Keratinocyte (primary cell): ENCODE measurements around the gene DOK6. TPM values are rescaled to one million over a fixed set of nuclear protein-coding genes. Genes with fewer than 3 reads are reported as not detected.

Experiments
- DNase-seq: peaks from one replicate; pipeline ENCODE4 v3.0.0-alpha.2; 2011; ENCODE audit warnings: low read depth, missing footprints, low spot score
- FAIRE-seq: peaks from 2 replicates; lab custom pipeline; 2011; peaks lifted over from hg19 to GRCh38; lab: Jason Lieb, UNC
- H2AFZ ChIP-seq: 2 replicates; pipeline ENCODE4 v1.6.0; 2012; ENCODE audit warnings: low read length, control low read depth, inconsistent platforms; ENCODE audit not compliant: control insufficient read depth
- H3K27ac ChIP-seq: 2 replicates; pipeline ENCODE4 v1.5.1; 2011; ENCODE audit warnings: low read length; ENCODE audit not compliant: control insufficient read depth, insufficient read depth
- H3K27me3 ChIP-seq: 3 replicates; pipeline ENCODE4 v1.6.0; 2011; ENCODE audit warnings: low read length; ENCODE audit not compliant: control insufficient read depth, insufficient read depth; ENCODE audit errors: extremely low read depth
- H3K36me3 ChIP-seq, 2 experiments: 2 replicates in 1 of 2; 3 replicates in 1 of 2; pipeline ENCODE4 v1.5.1; 2011; ENCODE audit warnings: low read length in 2 of 2, mild to moderate bottlenecking in 1 of 2; ENCODE audit not compliant: control insufficient read depth in 2 of 2, insufficient read depth in 2 of 2; ENCODE audit errors: extremely low read depth in 1 of 2
- H3K4me1 ChIP-seq: 3 replicates; pipeline ENCODE4 v1.5.1; 2011; ENCODE audit warnings: low read length; ENCODE audit not compliant: control insufficient read depth, insufficient read depth; ENCODE audit errors: extremely low read depth
- H3K4me2 ChIP-seq: 3 replicates; pipeline ENCODE4 v1.6.0; 2011; ENCODE audit warnings: low read depth, low read length; ENCODE audit not compliant: control insufficient read depth, insufficient read depth; ENCODE audit errors: extremely low read depth
- H3K4me3 ChIP-seq, 3 experiments: fragments of 200-600 bp in 1 of 3; sonication (generic) in 1 of 3; 2 replicates in 2 of 3; 3 replicates in 1 of 3; pipeline ENCODE4 v1.5.1; 2011 to 2016; ENCODE audit warnings: low read length in 3 of 3, mild to moderate bottlenecking in 3 of 3, control low read depth in 2 of 3, inconsistent platforms in 1 of 3, low read depth in 1 of 3, mixed read lengths in 1 of 3, mixed run types in 1 of 3, moderate library complexity in 1 of 3; ENCODE audit not compliant: control insufficient read depth in 2 of 3, insufficient read depth in 2 of 3; ENCODE audit errors: extremely low read depth in 1 of 3
- H3K79me2 ChIP-seq: 2 replicates; pipeline ENCODE4 v1.6.0; 2012; ENCODE audit warnings: low read length; ENCODE audit not compliant: control insufficient read depth, insufficient read depth
- H3K9ac ChIP-seq: 3 replicates; pipeline ENCODE4 v1.6.0; 2011; ENCODE audit warnings: low read length; ENCODE audit not compliant: control insufficient read depth, insufficient read depth; ENCODE audit errors: extremely low read depth
- H3K9me1 ChIP-seq: 3 replicates; pipeline ENCODE4 v1.6.0; 2011; ENCODE audit warnings: low read length; ENCODE audit not compliant: control insufficient read depth, insufficient read depth; ENCODE audit errors: extremely low read depth
- H3K9me3 ChIP-seq: 2 replicates; pipeline ENCODE4 v1.5.1; 2012; ENCODE audit warnings: low read depth, low read length; ENCODE audit not compliant: control insufficient read depth
- H4K20me1 ChIP-seq: 3 replicates; pipeline ENCODE4 v1.6.0; 2011; ENCODE audit warnings: low read length; ENCODE audit not compliant: control insufficient read depth, insufficient read depth; ENCODE audit errors: extremely low read depth
- EZH2 ChIP-seq: IDR thresholded peaks from one replicate; pipeline ENCODE4 v1.6.1; 2012; ENCODE audit warnings: inconsistent platforms, mild to moderate bottlenecking, low read length, moderate library complexity
- dilution Hi-C: fragments of 300-500 bp; cut with MboI; formaldehyde crosslinking; loops from one replicate; pipeline ENCODE4 v1.7.0; 2020; ENCODE audit warnings: low sequenced_read_pairs; ENCODE audit not compliant: extremely low pct_ligation_motif_present
- polyA plus RNA-seq, 5 experiments: library from polyadenylated mRNA; depleted of rRNA in 3 of 5; stranded (reverse) in 3 of 5; stranded (forward) in 1 of 5; unstranded in 1 of 5; fragments of >200 nt; gene quantifications; 1 replicate in 1 of 5; 2 replicates in 3 of 5; 3 replicates in 1 of 5; pipeline versions ENCODE4 v1.2.1 to v1.2.3, GENCODE V29; 2011 to 2012; ENCODE audit warnings: missing spikeins in 2 of 5, low read depth in 1 of 5, low replicate concordance in 1 of 5
- TF ChIP-seq, protein P1 (sequence below), 3 experiments: IDR thresholded peaks in 1 of 3; conservative IDR thresholded peaks in 1 of 3; optimal IDR thresholded peaks in 1 of 3; 2 replicates in 2 of 3; 3 replicates in 1 of 3; pipeline versions ENCODE3 to v1.5.1; 2011; ENCODE audit warnings: low read length in 3 of 3, mild to moderate bottlenecking in 3 of 3, moderate library complexity in 2 of 3, control low read depth in 1 of 3, inconsistent platforms in 1 of 3; ENCODE audit not compliant: insufficient read depth in 2 of 3; ENCODE audit errors: extremely low read depth in 1 of 3

The DOK6 gene
- polyA plus RNA-seq, 1 donor (not counting 4 experiments of a cell fraction or from before 2014, with no cell fraction given) = not detected

GRCh38 chr18:69703461-69703860 is 302.8 kb downstream of the DOK6 start:
- Histone ChIP-seq H4K20me1 (no peaks in the 10 kb centered on the region), H3K27ac (no peak overlapping the region), H3K9me3 (no peaks in the 10 kb centered on the region), H3K9ac (no peak overlapping the region), H2AFZ (no peak overlapping the region), H3K36me3 (no peaks in the 10 kb centered on the region), H3K27me3 (no peaks in the 10 kb centered on the region), H3K4me1 (no peaks in the 10 kb centered on the region), H3K9me1 (no peaks in the 10 kb centered on the region), H3K4me2 (no peak overlapping the region), H3K4me3 (no peak overlapping the region), H3K79me2 (no peaks in the 10 kb centered on the region)
- FAIRE-seq (no peak), DNase-seq (no peak)
- TF ChIP-seq, protein P1, sequence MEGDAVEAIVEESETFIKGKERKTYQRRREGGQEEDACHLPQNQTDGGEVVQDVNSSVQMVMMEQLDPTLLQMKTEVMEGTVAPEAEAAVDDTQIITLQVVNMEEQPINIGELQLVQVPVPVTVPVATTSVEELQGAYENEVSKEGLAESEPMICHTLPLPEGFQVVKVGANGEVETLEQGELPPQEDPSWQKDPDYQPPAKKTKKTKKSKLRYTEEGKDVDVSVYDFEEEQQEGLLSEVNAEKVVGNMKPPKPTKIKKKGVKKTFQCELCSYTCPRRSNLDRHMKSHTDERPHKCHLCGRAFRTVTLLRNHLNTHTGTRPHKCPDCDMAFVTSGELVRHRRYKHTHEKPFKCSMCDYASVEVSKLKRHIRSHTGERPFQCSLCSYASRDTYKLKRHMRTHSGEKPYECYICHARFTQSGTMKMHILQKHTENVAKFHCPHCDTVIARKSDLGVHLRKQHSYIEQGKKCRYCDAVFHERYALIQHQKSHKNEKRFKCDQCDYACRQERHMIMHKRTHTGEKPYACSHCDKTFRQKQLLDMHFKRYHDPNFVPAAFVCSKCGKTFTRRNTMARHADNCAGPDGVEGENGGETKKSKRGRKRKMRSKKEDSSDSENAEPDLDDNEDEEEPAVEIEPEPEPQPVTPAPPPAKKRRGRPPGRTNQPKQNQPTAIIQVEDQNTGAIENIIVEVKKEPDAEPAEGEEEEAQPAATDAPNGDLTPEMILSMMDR (optimal IDR thresholded peaks at IDR 0.05 in 1 of 3, IDR thresholded peaks at IDR 0.05 in 1 of 3, conservative IDR thresholded peaks at IDR 0.05 in 1 of 3; ENCODE audit: extremely low read depth in 1 of 3, insufficient read depth in 2 of 3, low read length in 3 of 3) = no peak
- dilution Hi-C loops = no loop called here

DNA sequence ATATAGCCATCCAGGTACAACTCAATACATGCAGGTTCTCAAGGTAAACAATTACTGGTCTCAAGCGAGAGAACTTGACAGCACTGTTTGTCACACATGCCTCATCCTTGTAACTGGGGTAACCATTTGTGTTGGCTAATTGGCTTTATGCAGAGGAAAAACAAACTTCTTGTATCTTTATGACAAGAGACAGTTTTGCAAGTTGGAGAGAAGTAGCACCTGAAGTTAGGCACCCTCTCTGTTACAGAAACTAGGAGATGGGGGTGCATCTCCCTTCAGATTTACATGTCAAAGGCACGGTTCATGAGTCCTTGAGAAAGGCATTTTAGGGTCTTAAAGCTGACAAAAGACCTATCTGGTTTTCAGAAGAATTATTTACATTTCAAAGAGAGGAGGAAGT is 305.3 kb downstream of the DOK6 start:
- TF ChIP-seq, protein P1 (optimal IDR thresholded peaks at IDR 0.05 in 1 of 3, IDR thresholded peaks at IDR 0.05 in 1 of 3, conservative IDR thresholded peaks at IDR 0.05 in 1 of 3; ENCODE audit: extremely low read depth in 1 of 3, insufficient read depth in 2 of 3, low read length in 3 of 3) = no peak
- TF ChIP-seq EZH2 = no peak
- dilution Hi-C loops = no loop called here
- FAIRE-seq = no peak

More for the DNA sequence above, 305.3 kb downstream of the DOK6 start:
- Histone ChIP-seq H3K36me3 (no peaks in the 10 kb centered on the region), H3K9ac (no peak overlapping the region), H3K4me2 (no peak overlapping the region), H3K27ac (no peak overlapping the region), H2AFZ (no peak overlapping the region), H4K20me1 (no peaks in the 10 kb centered on the region), H3K27me3 (no peaks in the 10 kb centered on the region), H3K9me1 (no peaks in the 10 kb centered on the region), H3K9me3 (no peaks in the 10 kb centered on the region), H3K79me2 (no peaks in the 10 kb centered on the region), H3K4me3 (no peak overlapping the region), H3K4me1 (no peaks in the 10 kb centered on the region)
- DNase-seq = no peak
